Keratinocyte (primary cell): Measurements from ENCODE around the gene RAB11FIP2. TPM values are rescaled to one million over a fixed set of nuclear protein-coding genes. Genes with fewer than 3 reads are reported as not detected.

ENCODE experiments used
- DNase-seq: peaks from one replicate; pipeline ENCODE4 v3.0.0-alpha.2; 2011; ENCODE audit warnings: low read depth, missing footprints, low spot score
- FAIRE-seq: peaks from 2 replicates; lab custom pipeline; 2011; peaks lifted over from hg19 to GRCh38; lab: Jason Lieb, UNC
- H2AFZ ChIP-seq: 2 replicates; pipeline ENCODE4 v1.6.0; 2012; ENCODE audit warnings: low read length, control low read depth, inconsistent platforms; ENCODE audit not compliant: control insufficient read depth
- H3K27ac ChIP-seq: 2 replicates; pipeline ENCODE4 v1.5.1; 2011; ENCODE audit warnings: low read length; ENCODE audit not compliant: control insufficient read depth, insufficient read depth
- H3K27me3 ChIP-seq: 3 replicates; pipeline ENCODE4 v1.6.0; 2011; ENCODE audit warnings: low read length; ENCODE audit not compliant: control insufficient read depth, insufficient read depth; ENCODE audit errors: extremely low read depth
- H3K36me3 ChIP-seq, 2 experiments: 2 replicates in 1 of 2; 3 replicates in 1 of 2; pipeline ENCODE4 v1.5.1; 2011; ENCODE audit warnings: low read length in 2 of 2, mild to moderate bottlenecking in 1 of 2; ENCODE audit not compliant: control insufficient read depth in 2 of 2, insufficient read depth in 2 of 2; ENCODE audit errors: extremely low read depth in 1 of 2
- H3K4me1 ChIP-seq: 3 replicates; pipeline ENCODE4 v1.5.1; 2011; ENCODE audit warnings: low read length; ENCODE audit not compliant: control insufficient read depth, insufficient read depth; ENCODE audit errors: extremely low read depth
- H3K4me2 ChIP-seq: 3 replicates; pipeline ENCODE4 v1.6.0; 2011; ENCODE audit warnings: low read depth, low read length; ENCODE audit not compliant: control insufficient read depth, insufficient read depth; ENCODE audit errors: extremely low read depth
- H3K4me3 ChIP-seq, 3 experiments: fragments of 200-600 bp in 1 of 3; sonication (generic) in 1 of 3; 2 replicates in 2 of 3; 3 replicates in 1 of 3; pipeline ENCODE4 v1.5.1; 2011 to 2016; ENCODE audit warnings: low read length in 3 of 3, mild to moderate bottlenecking in 3 of 3, control low read depth in 2 of 3, inconsistent platforms in 1 of 3, low read depth in 1 of 3, mixed read lengths in 1 of 3, mixed run types in 1 of 3, moderate library complexity in 1 of 3; ENCODE audit not compliant: control insufficient read depth in 2 of 3, insufficient read depth in 2 of 3; ENCODE audit errors: extremely low read depth in 1 of 3
- H3K79me2 ChIP-seq: 2 replicates; pipeline ENCODE4 v1.6.0; 2012; ENCODE audit warnings: low read length; ENCODE audit not compliant: control insufficient read depth, insufficient read depth
- H3K9ac ChIP-seq: 3 replicates; pipeline ENCODE4 v1.6.0; 2011; ENCODE audit warnings: low read length; ENCODE audit not compliant: control insufficient read depth, insufficient read depth; ENCODE audit errors: extremely low read depth
- H3K9me1 ChIP-seq: 3 replicates; pipeline ENCODE4 v1.6.0; 2011; ENCODE audit warnings: low read length; ENCODE audit not compliant: control insufficient read depth, insufficient read depth; ENCODE audit errors: extremely low read depth
- H3K9me3 ChIP-seq: 2 replicates; pipeline ENCODE4 v1.5.1; 2012; ENCODE audit warnings: low read depth, low read length; ENCODE audit not compliant: control insufficient read depth
- H4K20me1 ChIP-seq: 3 replicates; pipeline ENCODE4 v1.6.0; 2011; ENCODE audit warnings: low read length; ENCODE audit not compliant: control insufficient read depth, insufficient read depth; ENCODE audit errors: extremely low read depth
- EZH2 ChIP-seq: IDR thresholded peaks from one replicate; pipeline ENCODE4 v1.6.1; 2012; ENCODE audit warnings: inconsistent platforms, mild to moderate bottlenecking, low read length, moderate library complexity
- dilution Hi-C: fragments of 300-500 bp; cut with MboI; formaldehyde crosslinking; loops from one replicate; pipeline ENCODE4 v1.7.0; 2020; ENCODE audit warnings: low sequenced_read_pairs; ENCODE audit not compliant: extremely low pct_ligation_motif_present
- polyA plus RNA-seq, 5 experiments: library from polyadenylated mRNA; depleted of rRNA in 3 of 5; stranded (reverse) in 3 of 5; stranded (forward) in 1 of 5; unstranded in 1 of 5; fragments of >200 nt; gene quantifications; 1 replicate in 1 of 5; 2 replicates in 3 of 5; 3 replicates in 1 of 5; pipeline versions ENCODE4 v1.2.1 to v1.2.3, GENCODE V29; 2011 to 2012; ENCODE audit warnings: missing spikeins in 2 of 5, low read depth in 1 of 5, low replicate concordance in 1 of 5
- TF ChIP-seq, protein P1 (sequence below), 3 experiments: IDR thresholded peaks in 1 of 3; conservative IDR thresholded peaks in 1 of 3; optimal IDR thresholded peaks in 1 of 3; 2 replicates in 2 of 3; 3 replicates in 1 of 3; pipeline versions ENCODE3 to v1.5.1; 2011; ENCODE audit warnings: low read length in 3 of 3, mild to moderate bottlenecking in 3 of 3, moderate library complexity in 2 of 3, control low read depth in 1 of 3, inconsistent platforms in 1 of 3; ENCODE audit not compliant: insufficient read depth in 2 of 3; ENCODE audit errors: extremely low read depth in 1 of 3

Gene RAB11FIP2
- polyA plus RNA-seq, 1 donor (not counting 4 experiments of a cell fraction or from before 2014, with no cell fraction given), result 6.1 TPM

GRCh38 chr10:118032564-118032963 lies 14.2 kb downstream of the RAB11FIP2 start:
- Histone ChIP-seq H3K9me1 (no peaks in the 10 kb centered on the region), H3K4me3 (no peak overlapping the region), H3K27me3 (no peaks in the 10 kb centered on the region), H3K79me2 (no peaks in the 10 kb centered on the region), H3K27ac (no peak overlapping the region), H3K9me3 (no peaks in the 10 kb centered on the region), H3K9ac (no peak overlapping the region), H3K4me2 (no peak overlapping the region), H2AFZ (no peak overlapping the region), H4K20me1 (no peaks in the 10 kb centered on the region), H3K36me3 (no peaks in the 10 kb centered on the region), H3K4me1 (peaks cover 8% of the 10 kb centered on the region)
- no peak for FAIRE-seq
- no peak for DNase-seq
- TF ChIP-seq, protein P1, sequence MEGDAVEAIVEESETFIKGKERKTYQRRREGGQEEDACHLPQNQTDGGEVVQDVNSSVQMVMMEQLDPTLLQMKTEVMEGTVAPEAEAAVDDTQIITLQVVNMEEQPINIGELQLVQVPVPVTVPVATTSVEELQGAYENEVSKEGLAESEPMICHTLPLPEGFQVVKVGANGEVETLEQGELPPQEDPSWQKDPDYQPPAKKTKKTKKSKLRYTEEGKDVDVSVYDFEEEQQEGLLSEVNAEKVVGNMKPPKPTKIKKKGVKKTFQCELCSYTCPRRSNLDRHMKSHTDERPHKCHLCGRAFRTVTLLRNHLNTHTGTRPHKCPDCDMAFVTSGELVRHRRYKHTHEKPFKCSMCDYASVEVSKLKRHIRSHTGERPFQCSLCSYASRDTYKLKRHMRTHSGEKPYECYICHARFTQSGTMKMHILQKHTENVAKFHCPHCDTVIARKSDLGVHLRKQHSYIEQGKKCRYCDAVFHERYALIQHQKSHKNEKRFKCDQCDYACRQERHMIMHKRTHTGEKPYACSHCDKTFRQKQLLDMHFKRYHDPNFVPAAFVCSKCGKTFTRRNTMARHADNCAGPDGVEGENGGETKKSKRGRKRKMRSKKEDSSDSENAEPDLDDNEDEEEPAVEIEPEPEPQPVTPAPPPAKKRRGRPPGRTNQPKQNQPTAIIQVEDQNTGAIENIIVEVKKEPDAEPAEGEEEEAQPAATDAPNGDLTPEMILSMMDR (optimal IDR thresholded peaks at IDR 0.05 in 1 of 3, IDR thresholded peaks at IDR 0.05 in 1 of 3, conservative IDR thresholded peaks at IDR 0.05 in 1 of 3; ENCODE audit: extremely low read depth in 1 of 3, insufficient read depth in 2 of 3, low read length in 3 of 3), result no peak
- no peak for TF ChIP-seq EZH2
- dilution Hi-C loops, result no loop called here

GRCh38 chr10:118031351-118032075 lies 15.2 kb downstream of the RAB11FIP2 start:
- FAIRE-seq, result peak; percentile 32
- no peak overlapping the region for H3K27ac ChIP-seq
- TF ChIP-seq, protein P1 (optimal IDR thresholded peaks at IDR 0.05 in 1 of 3, IDR thresholded peaks at IDR 0.05 in 1 of 3, conservative IDR thresholded peaks at IDR 0.05 in 1 of 3; ENCODE audit: extremely low read depth in 1 of 3, insufficient read depth in 2 of 3, low read length in 3 of 3), result no peak
- no peak for TF ChIP-seq EZH2

More at GRCh38 chr10:118031351-118032075, 15.2 kb downstream of the RAB11FIP2 start:
- no peaks in the 10 kb centered on the region for H3K9me3 ChIP-seq
- no peak overlapping the region for H3K4me2 ChIP-seq
- H3K4me1 ChIP-seq, result peaks cover 8% of the 10 kb centered on the region
- no peaks in the 10 kb centered on the region for H3K27me3 ChIP-seq
- dilution Hi-C loops, result no loop called here
- no peak overlapping the region for H2AFZ ChIP-seq
- H3K79me2 ChIP-seq, result no peaks in the 10 kb centered on the region
- H3K4me3 ChIP-seq, result no peak overlapping the region
- H3K9me1 ChIP-seq, result no peaks in the 10 kb centered on the region
- no peaks in the 10 kb centered on the region for H4K20me1 ChIP-seq
- no peak overlapping the region for H3K9ac ChIP-seq
- no peaks in the 10 kb centered on the region for H3K36me3 ChIP-seq
- DNase-seq, result peak; percentile 11
